HFFc6 (cell line): Measurements from ENCODE around the gene HGFAC. TPM values are rescaled to one million over a fixed set of nuclear protein-coding genes. Genes with fewer than 3 reads are reported as not detected.

ENCODE experiments used
- DNase-seq: peaks from one replicate; pipeline ENCODE4 v3.0.0-alpha.2; 2018
- H3K27ac Mint-ChIP-seq: 2 replicates; pipeline ENCODE4 v1.8.0; 2020; ENCODE audit warnings: mild to moderate bottlenecking, mixed read lengths
- H3K27me3 Mint-ChIP-seq: 2 replicates; pipeline ENCODE4 v1.8.0; 2021; ENCODE audit warnings: mild to moderate bottlenecking, moderate library complexity, mixed read lengths; ENCODE audit not compliant: insufficient read depth
- H3K36me3 Mint-ChIP-seq: 2 replicates; pipeline ENCODE4 v1.8.0; 2021; ENCODE audit warnings: low read depth, mixed read lengths
- H3K4me1 Mint-ChIP-seq: 2 replicates; pipeline ENCODE4 v1.8.0; 2020; ENCODE audit warnings: low read depth, mixed read lengths
- H3K4me3 Mint-ChIP-seq: 2 replicates; pipeline ENCODE4 v1.8.0; 2020; ENCODE audit warnings: mild to moderate bottlenecking, moderate library complexity, mixed read lengths
- H3K9me3 Mint-ChIP-seq: 2 replicates; pipeline ENCODE4 v1.8.0; 2020; ENCODE audit warnings: mild to moderate bottlenecking, mixed read lengths
- CTCF ChIP-seq: fragments of 200-600 bp; sonication (generic); IDR thresholded peaks from 2 replicates; pipeline ENCODE4 v1.5.0; 2021; ENCODE audit warnings: antibody characterized with exemption, mild to moderate bottlenecking
- long read RNA-seq: library from polyadenylated mRNA; unstranded; transcript quantifications from one replicate; pipeline ENCODE4 v2.0.0, GENCODE V29; 2019
- total RNA-seq, 6 experiments: library from RNA; stranded (reverse); fragmentation: NEBNext Ultra II Directional; extraction: Animal tissue kit (Norgen Biotek cat#: 25700); gene quantifications; 2 replicates in 1 of 6; 3 replicates in 5 of 6; pipeline ENCODE4 v1.2.3, GENCODE V29; 2021

HGFAC gene
- total RNA-seq = under 1 TPM in 1 of 6 experiments, not detected in 5; 0.07 TPM
- long read RNA-seq = 0 reads

- no peaks in the 10 kb centered on the region for H3K36me3 Mint-ChIP-seq
- no peaks in the 10 kb centered on the region for H3K27me3 Mint-ChIP-seq
- TF ChIP-seq CTCF = no peak
- no peak for DNase-seq
- H3K4me1 Mint-ChIP-seq = peaks cover 16% of the 10 kb centered on the region; the same call in 1 of the 2 replicates
- no peaks in the 10 kb centered on the region for H3K9me3 Mint-ChIP-seq
- no peak within 1 kb of the TSS for H3K4me3 Mint-ChIP-seq
- no peak within 1 kb of the TSS for H3K27ac Mint-ChIP-seq
Measured at GRCh38 chr4:3441501-3442459, at the start of gene HGFAC. HGFAC (plus strand) TSS chr4:3441968; CDS start chr4:3442002, 34 bp downstream.

- DNase-seq = no peak
- peaks cover 30% of the 10 kb centered on the region for H3K4me1 Mint-ChIP-seq
- no peak for TF ChIP-seq CTCF
- peaks cover 5% of the 10 kb centered on the region; the same call in 1 of the 2 replicates for H3K27me3 Mint-ChIP-seq
- H3K9me3 Mint-ChIP-seq = no peaks in the 10 kb centered on the region
- H3K27ac Mint-ChIP-seq = no peak overlapping the region
- H3K36me3 Mint-ChIP-seq = peaks cover 5% of the 10 kb centered on the region; the same call in 1 of the 2 replicates
- no peak overlapping the region for H3K4me3 Mint-ChIP-seq
Measured at GRCh38 chr4:3392321-3392720, 49.4 kb upstream of the HGFAC start.

GRCh38 chr4:3393171-3393570 is 48.6 kb upstream of the HGFAC start:
- DNase-seq = no peak
- H3K4me1 Mint-ChIP-seq = peaks cover 22% of the 10 kb centered on the region
- H3K9me3 Mint-ChIP-seq = no peaks in the 10 kb centered on the region
- peaks cover 5% of the 10 kb centered on the region; the same call in 1 of the 2 replicates for H3K27me3 Mint-ChIP-seq
- H3K36me3 Mint-ChIP-seq = peaks cover 5% of the 10 kb centered on the region; the same call in 1 of the 2 replicates
- no peak for TF ChIP-seq CTCF
- H3K4me3 Mint-ChIP-seq = no peak overlapping the region
- no peak overlapping the region for H3K27ac Mint-ChIP-seq

GRCh38 chr4:3396600-3396999 is 45.2 kb upstream of the HGFAC start:
- Mint-ChIP-seq H3K36me3 (peaks cover 5% of the 10 kb centered on the region; the same call in 1 of the 2 replicates), H3K9me3 (no peaks in the 10 kb centered on the region), H3K4me1 (peaks cover 5% of the 10 kb centered on the region; the same call in 1 of the 2 replicates), H3K27me3 (peaks cover 5% of the 10 kb centered on the region), H3K4me3 (no peak overlapping the region), H3K27ac (no peak overlapping the region)
- no peak for DNase-seq
- no peak for TF ChIP-seq CTCF

GRCh38 chr4:3397128-3397527 is 44.6 kb upstream of the HGFAC start:
- no peak for DNase-seq
- Mint-ChIP-seq H3K9me3 (no peaks in the 10 kb centered on the region), H3K4me3 (no peak overlapping the region), H3K36me3 (peaks cover 5% of the 10 kb centered on the region; the same call in 1 of the 2 replicates), H3K27me3 (peaks cover 4% of the 10 kb centered on the region), H3K4me1 (peaks cover 10% of the 10 kb centered on the region), H3K27ac (no peak overlapping the region)
- TF ChIP-seq CTCF = no peak
